ENCODE data around the gene GJB5. TPM values are rescaled to one million over a fixed set of nuclear protein-coding genes. Genes with fewer than 3 reads are reported as not detected.

The GJB5 gene
- total RNA-seq (2022; extraction: Qiagen RNA extraction) = 0.06 to 0.13 TPM (median 0.09 TPM) in 4 of 5 replicates, not detected in the other

DNA sequence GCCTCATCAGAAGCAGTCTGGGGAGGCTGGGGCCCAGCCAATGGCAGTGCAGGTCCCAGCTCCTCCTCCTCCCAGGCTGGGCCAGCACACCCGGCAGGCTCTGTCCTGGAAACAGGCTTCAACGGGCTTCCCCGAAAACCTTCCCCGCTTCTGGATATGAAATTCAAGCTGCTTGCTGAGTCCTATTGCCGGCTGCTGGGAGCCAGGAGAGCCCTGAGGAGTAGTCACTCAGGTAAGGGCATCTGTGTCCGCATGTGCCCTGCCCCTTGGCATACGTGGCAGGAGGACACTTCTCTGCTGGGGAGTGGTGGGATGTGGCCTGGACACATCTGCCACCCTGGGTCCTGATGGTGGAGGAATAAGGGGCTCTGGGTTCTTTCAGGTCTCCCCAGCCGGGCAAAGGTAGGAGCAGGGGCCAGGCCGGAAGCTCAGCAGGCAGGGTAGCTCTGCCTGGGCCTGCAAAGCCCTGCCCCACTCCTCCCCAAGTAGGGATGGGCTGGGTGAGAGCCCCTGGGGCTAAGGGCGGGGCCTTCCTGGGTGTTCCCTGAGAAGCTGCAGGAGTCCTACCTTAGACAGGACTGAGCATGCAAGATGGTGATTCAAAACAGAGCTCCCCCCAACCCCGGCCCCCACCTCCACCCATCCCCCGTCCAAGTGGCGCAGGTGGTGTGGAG is at the start of gene GJB5:
Gene GJB5, plus strand, starts transcription at position 84 of the 674 bp plus-strand sequence. CDS start 2,284 bp downstream, outside the sequence.

DNA sequence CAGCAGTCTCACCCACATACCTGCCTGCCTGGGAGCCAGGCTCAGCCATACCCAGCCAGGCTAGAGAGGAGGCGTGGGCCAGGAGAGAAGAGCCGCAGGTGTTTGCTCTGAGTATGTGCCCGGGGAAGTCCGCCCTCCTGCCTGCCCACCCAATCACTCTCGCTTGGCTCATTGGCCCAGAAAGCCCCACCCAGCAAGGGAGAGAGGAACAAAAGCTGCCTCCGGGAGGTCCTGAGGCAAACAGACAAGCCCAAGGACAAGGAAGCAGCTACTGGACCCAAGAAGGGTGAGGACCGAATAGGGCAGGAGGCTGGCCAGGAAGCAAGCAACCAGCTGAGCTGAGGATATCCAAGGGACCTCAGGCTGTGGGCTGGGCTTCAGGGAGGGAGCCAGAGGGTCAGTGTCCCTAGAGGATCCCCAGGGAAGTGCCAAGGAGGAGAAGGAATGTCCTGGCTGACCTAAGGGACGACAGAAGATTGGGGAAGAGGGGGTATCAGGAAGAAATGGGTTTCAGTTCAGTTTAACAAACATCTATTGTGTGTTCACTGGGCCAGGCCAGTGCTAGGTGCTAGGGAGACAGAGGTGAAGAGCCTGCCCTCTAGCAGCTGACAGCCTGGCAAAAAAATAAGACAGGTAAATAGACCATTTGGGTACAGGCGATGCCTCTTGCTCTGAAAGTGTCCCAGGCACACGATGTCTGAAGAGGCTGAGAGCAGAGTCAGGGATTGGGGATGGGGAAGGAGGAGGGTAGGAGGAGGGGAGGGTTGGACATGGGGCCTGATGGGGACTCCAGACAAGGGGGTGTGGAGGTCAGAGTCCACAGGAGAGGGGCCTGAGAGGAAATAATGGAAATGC is 4.9 kb downstream of the GJB5 start, which contains the start of gene GJB4:
Gene GJB4, plus strand, starts transcription at position 238 of the 855 bp plus-strand sequence. CDS start 1,515 bp downstream, outside the sequence.

DNA sequence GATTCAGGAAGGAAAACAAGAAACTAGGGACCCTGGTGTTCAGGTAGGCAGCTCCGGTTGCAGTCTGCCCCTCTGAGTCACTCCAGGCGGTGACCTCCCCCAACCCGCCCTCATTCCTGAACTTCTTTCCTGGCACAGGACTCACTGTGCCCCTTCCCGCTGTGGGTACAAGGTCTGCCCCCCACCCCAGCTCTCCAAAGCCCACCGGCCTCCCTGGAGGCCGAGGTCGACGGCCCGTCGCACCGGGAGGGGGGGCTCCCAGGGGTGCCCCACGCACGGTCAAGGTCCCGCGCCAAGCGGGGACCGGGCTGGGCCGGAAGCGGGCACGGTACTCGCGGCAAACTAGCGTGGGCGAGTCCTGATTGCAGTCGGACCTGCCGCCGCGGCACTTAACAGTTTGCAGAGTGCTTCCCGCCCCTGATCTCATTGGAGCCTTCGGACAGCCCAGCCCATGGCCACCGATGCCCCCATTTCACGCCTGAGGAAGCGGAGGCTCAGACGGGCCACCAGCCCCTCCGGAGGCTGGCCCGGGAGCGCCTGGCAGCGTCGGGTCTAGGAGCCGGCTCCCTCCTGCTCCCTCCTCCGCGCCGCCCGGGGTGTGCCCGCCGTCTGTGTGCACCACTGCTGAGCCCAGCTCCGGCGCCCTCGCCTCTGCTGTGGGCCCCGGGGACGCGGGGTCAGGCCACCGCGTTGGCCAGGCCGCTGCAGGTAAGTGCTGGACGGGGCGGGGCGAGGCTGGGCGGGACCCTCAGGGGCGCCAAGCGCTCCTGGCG is 26.4 kb downstream of the GJB5 start, which contains the start of gene GJB3:
Gene GJB3, plus strand, starts transcription at position 144 of the 773 bp plus-strand sequence. CDS start 3,549 bp downstream, outside the sequence.

DNA sequence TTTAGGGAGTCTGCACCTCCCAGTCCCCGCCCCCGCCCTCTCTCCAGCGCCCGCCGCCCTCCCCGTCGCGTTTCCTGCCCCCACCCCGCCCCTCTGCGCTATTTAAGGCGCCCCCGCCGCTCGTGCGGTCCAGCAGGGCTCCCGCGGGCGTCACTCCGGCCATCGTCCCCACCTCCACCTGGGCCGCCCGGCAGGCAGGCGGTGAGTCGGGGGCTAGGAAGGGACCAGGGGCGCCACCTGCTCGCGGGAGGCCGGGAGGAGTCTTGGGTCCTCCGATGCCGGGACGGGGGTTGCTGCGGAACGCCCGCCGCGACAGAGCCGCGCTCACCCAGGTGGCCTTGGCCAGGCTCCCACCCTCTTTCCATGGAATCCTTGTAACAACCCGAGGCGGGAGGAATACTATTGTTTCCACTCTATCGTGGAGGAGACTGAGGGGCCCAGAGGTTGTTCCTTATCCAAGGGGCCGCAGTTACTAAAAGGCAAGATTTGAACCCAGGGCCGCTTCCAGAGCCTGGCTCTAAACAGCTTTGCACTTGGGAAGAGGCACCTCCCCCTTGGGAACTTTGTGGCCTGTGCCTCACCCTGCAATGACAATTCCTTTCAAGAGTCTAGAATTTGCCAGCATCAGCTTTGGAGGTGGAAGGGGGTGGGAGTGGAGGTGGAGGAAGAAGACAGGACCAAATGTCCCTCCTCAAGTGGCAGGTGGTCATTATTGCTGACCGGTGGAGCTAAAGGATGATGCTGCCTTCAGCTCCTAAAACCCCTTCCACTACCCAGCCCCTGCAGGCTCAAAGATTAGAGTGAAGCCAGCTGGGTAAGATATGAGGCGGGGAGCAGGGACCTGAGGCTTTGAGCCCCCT is 38.3 kb downstream of the GJB5 start, which contains the start of gene GJA4:
Gene GJA4, plus strand, starts transcription at position 132 of the 860 bp plus-strand sequence. CDS start 1,215 bp downstream, outside the sequence.

Other genes with a start within 250 kb of the GJB5 start
- gene GJB4, start 4.7 kb downstream of the GJB5 start, total RNA-seq (2022; extraction: Qiagen RNA extraction) = 0.07 to 0.13 TPM (median 0.10 TPM) in 4 of 5 replicates, not detected in the other
- gene GJB3, start 26.2 kb downstream of the GJB5 start, total RNA-seq (2022; extraction: Qiagen RNA extraction) = 4.8 to 10.0 TPM (median 7.4 TPM) in 5 replicates
- not detected in 5 replicates for gene GJA4, start 38.0 kb downstream of the GJB5 start, total RNA-seq (2022; extraction: Qiagen RNA extraction)
- 42.5 to 59.0 TPM (median 57.7 TPM) in 5 replicates for gene SMIM12, start 104.7 kb downstream of the GJB5 start, total RNA-seq (2022; extraction: Qiagen RNA extraction)
- 0.24 to 0.42 TPM (median 0.35 TPM) in 5 replicates for gene DLGAP3, start 174.6 kb downstream of the GJB5 start, total RNA-seq (2022; extraction: Qiagen RNA extraction)
- gene TMEM35B, start 230.3 kb downstream of the GJB5 start, total RNA-seq (2022; extraction: Qiagen RNA extraction) = 16.3 to 19.7 TPM (median 17.8 TPM) in 5 replicates